HCT116 (cell line): ENCODE data around the gene UMOD. TPM values are rescaled to one million over a fixed set of nuclear protein-coding genes. Genes with fewer than 3 reads are reported as not detected.

Experiments
- ATAC-seq: fragments of 200-7000 bp; cut with Tn5 transposase; 2 replicates; pipeline ENCODE4 v1.9.1; 2020; ENCODE audit warnings: mild to moderate bottlenecking, moderate library complexity
- BruUV-seq: library from RNA; stranded (reverse); fragments of 400-500 nt; replicated peaks from 2 replicates; lab custom pipeline; 2021; lab: Mats Ljungman, UMichigan
- CTCF ChIA-PET: fragments of 300-600 bp; sonication (Branson Sonifier 250); formaldehyde crosslinking; loops from one replicate; lab custom pipeline; 2021; ENCODE audit warnings: antibody characterized with exemption; lab: Charles Lee
- POLR2A ChIA-PET: fragments of 300-600, 350-600 bp; sonication (Branson Sonifier 250); formaldehyde crosslinking; loops from one replicate; lab custom pipeline; 2021; ENCODE audit warnings: antibody characterized with exemption; lab: Charles Lee
- RAD21 ChIA-PET, 2 experiments: fragments of 300-600 bp; sonication (Branson Sonifier 250); formaldehyde crosslinking; loops; one replicate each; lab custom pipeline; 2023; ENCODE audit warnings: low total read pairs in 2 of 2; ENCODE audit not compliant: uncharacterized antibody in 2 of 2, unreplicated experiment in 2 of 2, low non-redundant PET in 1 of 2; lab: Charles Lee
- DNase-seq: peaks from one replicate; pipeline ENCODE4 v3.0.0-alpha.2; 2010; ENCODE audit warnings: low read depth, low spot score
- H2AFZ ChIP-seq: fragments of 200-600 bp; shearing (Covaris generic), sonication (generic); 2 replicates; pipeline ENCODE4 v1.6.1; 2017; ENCODE audit warnings: low read depth, mixed run types, mixed read lengths, antibody characterized with exemption, low read length; ENCODE audit not compliant: poor library complexity, severe bottlenecking
- H3K27ac ChIP-seq: 2 replicates; pipeline ENCODE4 v1.5.1; 2012; ENCODE audit warnings: low read depth, low read length
- H3K27me3 ChIP-seq: fragments of 200-600 bp; sonication (generic); 2 replicates; pipeline ENCODE4 v1.6.1; 2016; ENCODE audit warnings: mixed run types, low read length, mixed read lengths; ENCODE audit not compliant: insufficient read depth
- H3K36me3 ChIP-seq, 2 experiments: fragments of 200-500 bp in 1 of 2; fragments of 200-600 bp in 1 of 2; sonication (Bioruptor generic) in 1 of 2; sonication (generic) in 1 of 2; 2 replicates each; pipeline versions ENCODE4 v1.5.1 to v1.6.1; 2014 to 2016; ENCODE audit warnings: low read length in 2 of 2, inconsistent platforms in 1 of 2, mixed read lengths in 1 of 2, mixed run types in 1 of 2; ENCODE audit not compliant: insufficient read depth in 2 of 2, control insufficient read depth in 1 of 2
- H3K4me1 ChIP-seq, 2 experiments: fragments of 200-600 bp in 1 of 2; sonication (generic) in 1 of 2; 2 replicates each; pipeline versions ENCODE4 v1.5.1 to v1.6.1; 2012 to 2017; ENCODE audit warnings: low read length in 2 of 2, inconsistent platforms in 1 of 2, mild to moderate bottlenecking in 1 of 2, mixed read lengths in 1 of 2, mixed run types in 1 of 2, moderate library complexity in 1 of 2; ENCODE audit not compliant: insufficient read depth in 2 of 2, control insufficient read depth in 1 of 2
- H3K4me2 ChIP-seq: fragments of 200-600 bp; sonication (generic); 2 replicates; pipeline ENCODE4 v1.6.1; 2017; ENCODE audit warnings: mixed run types, low read length, mixed read lengths
- H3K4me3 ChIP-seq, 2 experiments: fragments of 200-600 bp in 1 of 2; sonication (generic) in 1 of 2; replicated peaks in 1 of 2; 2 replicates each; pipeline ENCODE4 v1.5.1; 2011 to 2016; ENCODE audit warnings: low read length in 2 of 2, control low read depth in 1 of 2, low read depth in 1 of 2, mild to moderate bottlenecking in 1 of 2, mixed read lengths in 1 of 2, mixed run types in 1 of 2
- H3K79me2 ChIP-seq: fragments of 200-600 bp; sonication (generic); 2 replicates; pipeline ENCODE4 v1.6.1; 2017; ENCODE audit warnings: mild to moderate bottlenecking, mixed run types, low read length, moderate library complexity, mixed read lengths; ENCODE audit not compliant: insufficient read depth
- H3K9ac ChIP-seq: fragments of 200-600 bp; sonication (generic); 2 replicates; pipeline ENCODE4 v1.6.1; 2016; ENCODE audit warnings: low read length, mixed read lengths
- H3K9me2 ChIP-seq: fragments of 200-600 bp; sonication (generic), shearing (Covaris generic); 2 replicates; pipeline ENCODE4 v1.6.1; 2017; ENCODE audit warnings: mixed run types, mild to moderate bottlenecking, moderate library complexity; ENCODE audit not compliant: insufficient read depth
- H3K9me3 ChIP-seq, 2 experiments: fragments of 200-500 bp in 1 of 2; fragments of 200-600 bp in 1 of 2; sonication (Bioruptor generic) in 1 of 2; sonication (generic) in 1 of 2; 2 replicates each; pipeline ENCODE4 v1.6.1; 2014 to 2017; ENCODE audit warnings: low read length in 2 of 2, mixed read lengths in 2 of 2, inconsistent platforms in 1 of 2, low read depth in 1 of 2, mild to moderate bottlenecking in 1 of 2, mixed run types in 1 of 2, moderate library complexity in 1 of 2; ENCODE audit not compliant: control insufficient read depth in 1 of 2, insufficient read depth in 1 of 2
- H4K20me1 ChIP-seq: fragments of 200-600 bp; sonication (generic), shearing (Covaris generic); 2 replicates; pipeline ENCODE4 v1.6.1; 2017; ENCODE audit warnings: mixed run types, mild to moderate bottlenecking, moderate library complexity; ENCODE audit not compliant: insufficient read depth
- CBX3 ChIP-seq: IDR thresholded peaks from 2 replicates; pipeline ENCODE4 v1.6.1; 2012; ENCODE audit warnings: low read depth
- EGR1 ChIP-seq: IDR thresholded peaks from 2 replicates; pipeline ENCODE4 v1.6.1; 2012; ENCODE audit warnings: low read depth
- EZH2 ChIP-seq: fragments of 200-600 bp; sonication (generic); IDR thresholded peaks from 2 replicates; pipeline ENCODE4 v1.6.1; 2017; ENCODE audit warnings: antibody characterized with exemption, mixed run types
- EZH2phosphoT487 ChIP-seq: fragments of 200-600 bp; IDR thresholded peaks from 2 replicates; pipeline ENCODE4 v1.6.1; 2018; ENCODE audit warnings: antibody characterized with exemption, borderline replicate concordance
- POLR2AphosphoS5 ChIP-seq: IDR thresholded peaks from 2 replicates; pipeline ENCODE4 v1.6.1; 2011; ENCODE audit warnings: mild to moderate bottlenecking, low read depth, low read length, moderate library complexity
- SIN3A ChIP-seq: IDR thresholded peaks from 2 replicates; pipeline ENCODE4 v1.6.1; 2012; ENCODE audit warnings: low read depth
- SRF ChIP-seq: IDR thresholded peaks from 2 replicates; pipeline ENCODE4 v1.6.1; 2012; ENCODE audit warnings: low read depth
- TCF7L2 ChIP-seq: IDR thresholded peaks from 2 replicates; pipeline ENCODE4 v1.7.0; 2011; ENCODE audit warnings: borderline replicate concordance, inconsistent platforms; ENCODE audit not compliant: insufficient read depth, insufficient read length; ENCODE audit errors: extremely low read depth
- YY1 ChIP-seq: IDR thresholded peaks from 2 replicates; pipeline ENCODE4 v1.6.1; 2011; ENCODE audit warnings: low read length, low read depth, moderate library complexity, mild to moderate bottlenecking; ENCODE audit not compliant: insufficient replicate concordance; ENCODE audit errors: extremely low read depth
- ZFX ChIP-seq: fragments of 450-650 bp; IDR thresholded peaks from 2 replicates; pipeline ENCODE4 v1.6.1; 2017
- ZNF274 ChIP-seq: fragments of 200-500 bp; sonication (Bioruptor generic); IDR thresholded peaks from 2 replicates; pipeline ENCODE4 v1.6.1; 2014; ENCODE audit warnings: mild to moderate bottlenecking, low read depth, low read length, inconsistent platforms
- intact Hi-C: fragments of 100-400 bp; cut with micrococcal nuclease; formaldehyde crosslinking; loops from 2 replicates; pipeline ENCODE4 v1.10.0; 2022
- total RNA-seq: library from RNA; stranded (reverse); gene quantifications from one replicate; pipeline ENCODE4 v1.2.1, GENCODE V29; 2021; ENCODE audit not compliant: unreplicated experiment
- TF ChIP-seq, protein P1 (sequence below): IDR thresholded peaks from 2 replicates; pipeline ENCODE4 v1.6.1; 2012; ENCODE audit warnings: low read depth
- TF ChIP-seq, protein P2 (sequence below): IDR thresholded peaks from 2 replicates; pipeline ENCODE4 v1.6.1; 2011; ENCODE audit warnings: mild to moderate bottlenecking, low read length, moderate library complexity; ENCODE audit not compliant: insufficient replicate concordance; ENCODE audit errors: extremely low read depth
- TF ChIP-seq, protein P3 (sequence below): IDR thresholded peaks from 2 replicates; pipeline ENCODE4 v1.6.1; 2012

UMOD gene
- total RNA-seq, 1 experiment from 2014 or later = not detected

DNA sequence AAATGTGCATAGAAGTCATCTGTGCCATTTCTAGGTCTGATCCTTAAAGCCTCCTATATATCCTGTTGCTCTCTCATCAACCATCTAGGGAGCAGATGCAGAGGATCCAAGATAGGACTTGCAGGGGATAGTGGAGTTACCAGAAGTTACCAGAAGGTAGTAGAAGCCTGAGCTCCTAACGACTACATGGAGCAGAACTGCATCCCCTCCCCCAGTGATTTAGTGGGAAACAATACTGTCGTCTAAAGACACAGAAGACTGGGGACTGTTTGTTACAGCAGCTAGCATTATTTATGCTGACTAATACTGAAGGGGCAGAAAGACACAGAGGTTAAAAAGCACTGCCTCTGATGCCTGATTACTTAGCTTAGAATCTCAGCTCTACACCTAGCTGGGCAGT lies 41.0 kb downstream of the UMOD start:
- no peak for DNase-seq
- Histone ChIP-seq H3K9me2 (no peaks in the 10 kb centered on the region), H4K20me1 (no peaks in the 10 kb centered on the region), H3K4me2 (no peak overlapping the region), H2AFZ (no peak overlapping the region), H3K27ac (no peak overlapping the region), H3K27me3 (peaks cover 28% of the 10 kb centered on the region), H3K4me1 (no peaks in the 10 kb centered on the region), H3K4me3 (no peak overlapping the region), H3K9ac (no peak overlapping the region), H3K79me2 (no peaks in the 10 kb centered on the region), H3K9me3 (no peaks in the 10 kb centered on the region), H3K36me3 (no peaks in the 10 kb centered on the region)
- TF ChIP-seq EZH2phosphoT487 = no peak
- no peak for TF ChIP-seq ZFX
- TF ChIP-seq, protein P1, sequence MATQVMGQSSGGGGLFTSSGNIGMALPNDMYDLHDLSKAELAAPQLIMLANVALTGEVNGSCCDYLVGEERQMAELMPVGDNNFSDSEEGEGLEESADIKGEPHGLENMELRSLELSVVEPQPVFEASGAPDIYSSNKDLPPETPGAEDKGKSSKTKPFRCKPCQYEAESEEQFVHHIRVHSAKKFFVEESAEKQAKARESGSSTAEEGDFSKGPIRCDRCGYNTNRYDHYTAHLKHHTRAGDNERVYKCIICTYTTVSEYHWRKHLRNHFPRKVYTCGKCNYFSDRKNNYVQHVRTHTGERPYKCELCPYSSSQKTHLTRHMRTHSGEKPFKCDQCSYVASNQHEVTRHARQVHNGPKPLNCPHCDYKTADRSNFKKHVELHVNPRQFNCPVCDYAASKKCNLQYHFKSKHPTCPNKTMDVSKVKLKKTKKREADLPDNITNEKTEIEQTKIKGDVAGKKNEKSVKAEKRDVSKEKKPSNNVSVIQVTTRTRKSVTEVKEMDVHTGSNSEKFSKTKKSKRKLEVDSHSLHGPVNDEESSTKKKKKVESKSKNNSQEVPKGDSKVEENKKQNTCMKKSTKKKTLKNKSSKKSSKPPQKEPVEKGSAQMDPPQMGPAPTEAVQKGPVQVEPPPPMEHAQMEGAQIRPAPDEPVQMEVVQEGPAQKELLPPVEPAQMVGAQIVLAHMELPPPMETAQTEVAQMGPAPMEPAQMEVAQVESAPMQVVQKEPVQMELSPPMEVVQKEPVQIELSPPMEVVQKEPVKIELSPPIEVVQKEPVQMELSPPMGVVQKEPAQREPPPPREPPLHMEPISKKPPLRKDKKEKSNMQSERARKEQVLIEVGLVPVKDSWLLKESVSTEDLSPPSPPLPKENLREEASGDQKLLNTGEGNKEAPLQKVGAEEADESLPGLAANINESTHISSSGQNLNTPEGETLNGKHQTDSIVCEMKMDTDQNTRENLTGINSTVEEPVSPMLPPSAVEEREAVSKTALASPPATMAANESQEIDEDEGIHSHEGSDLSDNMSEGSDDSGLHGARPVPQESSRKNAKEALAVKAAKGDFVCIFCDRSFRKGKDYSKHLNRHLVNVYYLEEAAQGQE = no peak
- TF ChIP-seq EZH2 = no peak
- TF ChIP-seq SIN3A = no peak
- no peak for TF ChIP-seq TCF7L2
- no peak for TF ChIP-seq POLR2AphosphoS5
- no peak for TF ChIP-seq YY1
- TF ChIP-seq, protein P2, sequence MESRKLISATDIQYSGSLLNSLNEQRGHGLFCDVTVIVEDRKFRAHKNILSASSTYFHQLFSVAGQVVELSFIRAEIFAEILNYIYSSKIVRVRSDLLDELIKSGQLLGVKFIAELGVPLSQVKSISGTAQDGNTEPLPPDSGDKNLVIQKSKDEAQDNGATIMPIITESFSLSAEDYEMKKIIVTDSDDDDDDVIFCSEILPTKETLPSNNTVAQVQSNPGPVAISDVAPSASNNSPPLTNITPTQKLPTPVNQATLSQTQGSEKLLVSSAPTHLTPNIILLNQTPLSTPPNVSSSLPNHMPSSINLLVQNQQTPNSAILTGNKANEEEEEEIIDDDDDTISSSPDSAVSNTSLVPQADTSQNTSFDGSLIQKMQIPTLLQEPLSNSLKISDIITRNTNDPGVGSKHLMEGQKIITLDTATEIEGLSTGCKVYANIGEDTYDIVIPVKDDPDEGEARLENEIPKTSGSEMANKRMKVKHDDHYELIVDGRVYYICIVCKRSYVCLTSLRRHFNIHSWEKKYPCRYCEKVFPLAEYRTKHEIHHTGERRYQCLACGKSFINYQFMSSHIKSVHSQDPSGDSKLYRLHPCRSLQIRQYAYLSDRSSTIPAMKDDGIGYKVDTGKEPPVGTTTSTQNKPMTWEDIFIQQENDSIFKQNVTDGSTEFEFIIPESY = no peak
- no peak for TF ChIP-seq ZNF274
- no peak for TF ChIP-seq EGR1
- TF ChIP-seq, protein P3, sequence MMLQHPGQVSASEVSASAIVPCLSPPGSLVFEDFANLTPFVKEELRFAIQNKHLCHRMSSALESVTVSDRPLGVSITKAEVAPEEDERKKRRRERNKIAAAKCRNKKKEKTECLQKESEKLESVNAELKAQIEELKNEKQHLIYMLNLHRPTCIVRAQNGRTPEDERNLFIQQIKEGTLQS = no peak
- no peak for TF ChIP-seq SRF
- no peak for TF ChIP-seq CBX3
- no TSS peak for BruUV-seq
- ChIA-PET RAD21 (no interaction called here), POLR2A (no interaction called here), CTCF (no interaction called here)
- intact Hi-C loops = no loop called here
- ATAC-seq = no peak
